Islet of Langerhans (tissue), 1 donor: Measurements from ENCODE around the gene ARVCF.
"Not testable (repeated sequence)": the region's sequence is repeated elsewhere in the genome, so short reads cannot be mapped to it uniquely, and the experiment has no call there.

Source experiments
- FAIRE-seq: peaks from one replicate; lab custom pipeline; 2011; peaks lifted over from hg19 to GRCh38; lab: Jason Lieb, UNC

The ARVCF gene

GRCh38 chr22:19959587-19960490 is 56.8 kb downstream of the ARVCF start:
- FAIRE-seq = no peak

GRCh38 chr22:19959043-19959586 is 57.5 kb downstream of the ARVCF start:
- no peak for FAIRE-seq

GRCh38 chr22:19958083-19959042 is 58.3 kb downstream of the ARVCF start:
- no peak for FAIRE-seq

GRCh38 chr22:19957445-19957844 is 59.2 kb downstream of the ARVCF start:
- no peak for FAIRE-seq

GRCh38 chr22:19955241-19956128 is 61.1 kb downstream of the ARVCF start:
- FAIRE-seq = no peak

GRCh38 chr22:19951346-19951745 is 65.3 kb downstream of the ARVCF start:
- peak; percentile 24 for FAIRE-seq

- no peak for FAIRE-seq
Observed at GRCh38 chr22:19948057-19948760, 68.4 kb downstream of the ARVCF start.

GRCh38 chr22:19943082-19944026 is 73.3 kb downstream of the ARVCF start:
- FAIRE-seq = no peak

- FAIRE-seq = no peak
Observed at GRCh38 chr22:19942157-19943081, 74.2 kb downstream of the ARVCF start.

GRCh38 chr22:19941365-19942082 is 75.1 kb downstream of the ARVCF start, which contains the start of the genes COMT and TXNRD2:
TSS of gene COMT (plus strand) at chr22:19941772. CDS start at chr22:19962527, 20,755 bp downstream.
TSS of gene TXNRD2 (minus strand) at chr22:19941818. CDS start at chr22:19941803, 15 bp downstream.
- no peak for FAIRE-seq

GRCh38 chr22:19940536-19941364 is 75.9 kb downstream of the ARVCF start:
- no peak for FAIRE-seq

GRCh38 chr22:19937616-19938473 is 78.8 kb downstream of the ARVCF start:
- FAIRE-seq = no peak

GRCh38 chr22:19936513-19936912 is 80.1 kb downstream of the ARVCF start:
- FAIRE-seq = no peak

GRCh38 chr22:19935123-19935718 is 81.4 kb downstream of the ARVCF start:
- FAIRE-seq = not testable (repeated sequence)
